Stimulated activated CD8-positive, alpha-beta memory T cell treated with anti-CD3 and anti-CD28 coated beads, Interleukin-12 subunit alpha, Interleukin-12 subunit beta, amount 100 ng/mL, for 24 hours (primary cell): Measurements from ENCODE around the gene RAD1.

Experiments used
- DNase-seq: peaks from one replicate; pipeline ENCODE4 v3.0.0-alpha.2; 2020; ENCODE audit errors: extremely low read depth

RAD1 gene

DNA sequence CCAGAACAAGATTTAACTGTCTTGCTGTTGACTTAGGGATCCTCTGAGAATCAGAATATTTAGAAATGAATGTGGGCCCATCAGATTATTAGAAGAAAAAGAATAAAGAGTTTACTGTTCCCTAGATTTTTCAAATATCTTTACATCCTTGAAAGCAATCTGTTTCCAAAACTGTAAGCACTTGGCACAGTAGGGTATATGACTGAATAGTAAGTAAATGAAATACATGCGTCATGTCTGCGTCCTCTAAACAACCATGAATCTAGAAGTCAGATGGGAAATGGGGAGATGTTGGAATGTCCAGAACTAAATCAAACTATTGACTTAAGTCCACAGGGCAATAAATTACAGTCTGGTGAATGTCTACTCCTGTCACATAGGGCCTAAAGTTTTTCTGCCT is 50.2 kb downstream of the RAD1 start:
- no peak for DNase-seq

DNA sequence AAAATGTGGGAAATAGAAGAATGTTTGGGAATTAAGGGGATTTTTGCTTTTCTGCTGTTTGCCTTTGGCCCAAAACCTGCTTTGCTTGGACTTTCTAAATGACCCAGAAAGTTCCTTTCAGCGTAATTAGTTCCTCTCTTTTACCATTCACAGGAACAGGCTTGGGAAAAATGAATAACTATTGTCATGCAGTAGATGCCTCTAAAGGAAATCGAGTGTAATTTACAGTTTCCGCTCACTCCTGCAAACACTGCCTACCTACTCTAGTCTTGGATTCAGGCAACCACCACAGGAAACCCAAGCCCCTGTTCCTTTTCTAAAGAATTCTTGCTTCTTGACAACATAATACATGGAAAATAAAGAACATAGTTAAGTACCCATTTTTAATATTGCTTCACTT is 51.4 kb downstream of the RAD1 start:
- no peak for DNase-seq

DNA sequence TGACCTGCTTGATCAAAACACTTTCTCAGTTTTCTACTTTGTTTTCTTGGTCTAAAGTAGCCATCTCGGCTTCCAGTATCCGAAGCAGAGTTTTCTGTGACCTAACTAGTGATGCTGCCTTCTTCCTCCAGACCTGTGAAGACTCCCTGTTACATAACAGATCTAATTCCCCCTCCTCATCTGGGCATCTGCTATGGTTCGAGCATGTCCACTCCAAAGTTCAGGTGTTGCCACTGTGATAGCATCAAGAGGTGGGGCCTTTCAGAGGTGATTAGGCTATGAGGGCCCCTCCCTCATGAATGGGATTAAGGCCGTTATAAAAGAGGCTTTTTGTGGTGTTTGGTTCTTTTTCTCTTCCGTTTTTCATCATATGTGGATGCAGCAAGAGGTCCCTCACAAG is 56.1 kb downstream of the RAD1 start:
- no peak for DNase-seq

DNA sequence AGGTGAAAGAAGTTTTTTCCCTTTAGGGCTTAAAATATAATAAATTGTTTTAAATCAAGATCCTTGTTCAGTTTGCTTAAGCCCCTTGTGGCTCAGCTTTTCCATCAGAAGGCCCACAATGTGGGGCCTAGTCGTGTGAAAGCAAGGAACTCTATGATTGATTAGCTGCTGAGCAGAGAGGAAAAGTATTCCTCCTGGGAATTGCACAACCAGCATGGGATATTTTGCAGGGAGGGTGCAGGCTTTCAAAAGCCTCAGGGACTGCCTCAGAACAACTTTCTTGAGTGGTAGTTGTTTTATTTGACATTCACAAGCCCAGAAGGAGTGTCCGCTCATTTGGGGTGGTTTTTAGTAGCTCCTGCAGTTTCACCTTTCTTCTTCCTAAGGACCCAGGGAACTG is 56.5 kb downstream of the RAD1 start:
- DNase-seq, result no peak

DNA sequence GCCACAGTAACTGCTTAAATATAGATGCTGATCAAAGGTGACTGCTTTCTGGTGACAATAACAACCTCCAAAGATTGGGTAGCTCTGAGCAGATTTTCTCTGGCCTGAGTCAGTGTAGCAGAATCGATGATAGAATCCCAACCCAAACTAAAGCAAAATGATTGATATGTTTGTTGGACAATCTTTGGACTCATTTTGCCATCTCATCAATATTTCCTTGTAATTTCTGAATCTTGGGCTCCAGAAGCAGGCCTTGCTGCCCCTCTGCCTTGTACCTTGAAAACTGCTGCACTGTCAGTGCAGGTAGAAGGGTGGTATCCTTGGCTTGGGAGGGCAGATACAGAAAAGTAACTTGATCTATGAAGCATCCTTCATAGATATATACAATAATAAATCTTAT is 57.4 kb downstream of the RAD1 start:
- no peak for DNase-seq

DNA sequence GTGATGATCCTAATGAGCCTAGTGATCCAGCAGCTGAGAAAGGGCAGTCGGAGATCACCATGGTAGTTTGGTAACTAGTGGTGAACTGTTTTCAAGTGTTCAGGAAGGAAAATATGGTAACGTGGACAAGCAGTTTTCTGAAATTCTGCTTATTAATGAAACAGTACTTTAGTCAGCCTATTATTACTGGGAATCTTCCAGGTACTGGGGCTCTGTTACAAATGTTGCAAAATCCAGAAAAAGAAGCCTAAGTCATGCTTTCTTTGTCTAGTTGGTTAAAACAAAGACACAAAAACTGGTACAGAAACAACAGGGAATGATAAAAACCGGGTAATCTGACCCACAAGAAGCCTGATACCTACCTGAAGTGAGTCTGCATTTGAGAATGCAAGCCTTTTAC is 58.1 kb downstream of the RAD1 start:
- no peak for DNase-seq
